ENCODE results near the gene IL15. TPM values are rescaled to one million over a fixed set of nuclear protein-coding genes. Genes with fewer than 3 reads are reported as not detected.
"Not testable (repeated sequence)": the region's sequence is repeated elsewhere in the genome, so short reads cannot be mapped to it uniquely, and the experiment has no call there.

Gene IL15
- total RNA-seq, 2 donors from 2014 or later, result 1.2 to 2.0 TPM

DNA sequence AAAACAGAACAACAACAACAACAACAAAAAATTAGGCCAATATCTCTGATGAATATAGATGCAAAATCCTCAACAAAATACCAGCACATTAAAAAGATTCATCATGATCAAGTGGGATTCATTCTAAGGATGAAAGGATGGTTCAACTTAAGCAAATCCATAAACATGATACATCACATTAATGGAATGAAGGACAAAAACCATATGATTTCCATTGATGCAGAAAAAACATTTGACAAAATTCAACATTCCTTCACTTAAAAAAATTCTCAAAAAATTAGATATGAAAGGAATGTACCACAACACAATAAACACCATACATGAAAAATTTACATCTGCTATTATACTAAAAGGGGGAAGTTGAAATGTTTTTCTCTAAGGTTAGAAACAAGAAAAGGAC lies 103.3 kb downstream of the IL15 start:
- no peak for DNase-seq (ENCODE audit: low spot score)
- no peak for TF ChIP-seq POLR2A (IDR thresholded peaks at IDR 0.05)
- TF ChIP-seq, protein P1, sequence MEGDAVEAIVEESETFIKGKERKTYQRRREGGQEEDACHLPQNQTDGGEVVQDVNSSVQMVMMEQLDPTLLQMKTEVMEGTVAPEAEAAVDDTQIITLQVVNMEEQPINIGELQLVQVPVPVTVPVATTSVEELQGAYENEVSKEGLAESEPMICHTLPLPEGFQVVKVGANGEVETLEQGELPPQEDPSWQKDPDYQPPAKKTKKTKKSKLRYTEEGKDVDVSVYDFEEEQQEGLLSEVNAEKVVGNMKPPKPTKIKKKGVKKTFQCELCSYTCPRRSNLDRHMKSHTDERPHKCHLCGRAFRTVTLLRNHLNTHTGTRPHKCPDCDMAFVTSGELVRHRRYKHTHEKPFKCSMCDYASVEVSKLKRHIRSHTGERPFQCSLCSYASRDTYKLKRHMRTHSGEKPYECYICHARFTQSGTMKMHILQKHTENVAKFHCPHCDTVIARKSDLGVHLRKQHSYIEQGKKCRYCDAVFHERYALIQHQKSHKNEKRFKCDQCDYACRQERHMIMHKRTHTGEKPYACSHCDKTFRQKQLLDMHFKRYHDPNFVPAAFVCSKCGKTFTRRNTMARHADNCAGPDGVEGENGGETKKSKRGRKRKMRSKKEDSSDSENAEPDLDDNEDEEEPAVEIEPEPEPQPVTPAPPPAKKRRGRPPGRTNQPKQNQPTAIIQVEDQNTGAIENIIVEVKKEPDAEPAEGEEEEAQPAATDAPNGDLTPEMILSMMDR (IDR thresholded peaks at IDR 0.05), result no peak
- TF ChIP-seq POLR2AphosphoS5 (IDR thresholded peaks at IDR 0.05), result no peak
- Histone ChIP-seq H3K27me3 (replicated peaks; ENCODE audit: insufficient read depth) (no peaks in the 10 kb centered on the region), H3K4me1 (replicated peaks) (no peaks in the 10 kb centered on the region), H3K27ac (no peak overlapping the region), H3K9me3 (no peaks in the 10 kb centered on the region), H3K36me3 (no peaks in the 10 kb centered on the region), H3K4me3 (no peak overlapping the region)
- intact Hi-C loops (cut with DNase I), result no loop called here

DNA sequence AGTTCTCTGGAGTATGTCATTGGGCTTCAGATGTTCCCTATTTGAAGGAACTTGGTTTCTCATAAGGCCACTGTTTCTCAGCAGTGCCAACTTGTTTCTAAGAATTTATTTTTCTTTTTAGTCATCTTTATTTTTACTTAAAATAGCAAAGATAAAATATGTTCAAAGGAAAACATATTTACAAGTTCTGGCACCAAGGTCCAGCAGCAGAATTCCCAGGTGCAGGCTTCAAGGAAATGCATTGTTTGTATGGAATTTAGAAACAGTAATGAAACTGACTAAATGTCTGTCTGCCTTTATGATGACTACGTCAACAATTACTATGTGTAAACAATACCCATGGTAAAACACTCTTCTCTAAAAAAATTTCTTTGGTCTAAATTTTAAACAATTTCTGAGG lies 109.6 kb downstream of the IL15 start:
- no peaks in the 10 kb centered on the region for H3K9me3 ChIP-seq
- H3K4me1 ChIP-seq (replicated peaks), result no peaks in the 10 kb centered on the region
- H3K27me3 ChIP-seq (replicated peaks; ENCODE audit: insufficient read depth), result no peaks in the 10 kb centered on the region
- DNase-seq (ENCODE audit: low spot score), result no peak
- H3K4me3 ChIP-seq, result no peak overlapping the region
- no peak for TF ChIP-seq POLR2A (IDR thresholded peaks at IDR 0.05)
- TF ChIP-seq, protein P1 (IDR thresholded peaks at IDR 0.05), result no peak
- TF ChIP-seq POLR2AphosphoS5 (IDR thresholded peaks at IDR 0.05), result no peak
- intact Hi-C loops (cut with DNase I), result no loop called here
- WGBS, result 41% methylated on average over 1 of the region's 1 CpG
- no peak overlapping the region for H3K27ac ChIP-seq
- no peaks in the 10 kb centered on the region for H3K36me3 ChIP-seq

DNA sequence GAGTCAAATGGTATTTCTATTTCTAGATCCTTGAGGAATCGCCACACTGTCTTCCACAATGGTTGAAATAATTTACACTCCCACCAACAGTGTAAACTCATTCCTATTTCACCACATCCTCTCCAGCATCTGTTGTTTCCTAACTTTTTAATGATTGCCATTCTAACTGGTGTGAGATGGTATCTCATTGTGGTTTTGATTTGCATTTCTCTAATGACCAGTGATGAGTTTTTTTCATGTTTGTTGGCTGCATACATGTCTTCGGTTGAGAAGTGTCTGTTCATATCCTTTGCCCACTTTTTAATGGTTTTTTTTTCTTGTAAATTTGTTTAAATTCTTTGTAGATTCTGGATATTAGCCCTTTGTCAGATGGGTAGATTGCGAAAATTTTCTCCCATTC lies 115.4 kb downstream of the IL15 start:
- H3K27me3 ChIP-seq (replicated peaks; ENCODE audit: insufficient read depth); intact Hi-C loops (cut with DNase I); H3K36me3 ChIP-seq; H3K27ac ChIP-seq; H3K9me3 ChIP-seq; DNase-seq (ENCODE audit: low spot score); H3K4me3 ChIP-seq; H3K4me1 ChIP-seq (replicated peaks): not testable (repeated sequence)
- WGBS, result 78% methylated on average over 3 of the region's 3 CpGs

DNA sequence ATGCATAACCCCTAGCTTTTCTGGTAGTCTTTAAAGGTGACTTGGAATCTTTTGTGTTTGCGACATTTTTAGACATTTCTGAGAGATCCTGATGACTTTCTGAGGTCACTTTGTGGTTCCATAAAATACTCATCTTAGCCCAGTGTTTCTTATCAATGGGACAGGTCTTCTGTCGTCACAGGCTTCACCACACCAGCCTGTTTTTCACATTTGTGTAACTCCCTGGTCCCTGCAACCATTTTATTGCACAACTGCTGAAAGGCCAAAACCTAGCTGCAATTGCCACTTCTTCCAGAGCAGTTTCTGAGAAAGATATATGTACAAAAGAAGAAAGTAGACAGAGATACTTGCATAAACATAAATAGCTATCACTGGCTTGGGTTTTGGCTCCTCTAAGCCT lies 120.9 kb downstream of the IL15 start:
- no peaks in the 10 kb centered on the region for H3K36me3 ChIP-seq
- no peak for TF ChIP-seq POLR2A (IDR thresholded peaks at IDR 0.05)
- no peak for TF ChIP-seq POLR2AphosphoS5 (IDR thresholded peaks at IDR 0.05)
- TF ChIP-seq, protein P1 (IDR thresholded peaks at IDR 0.05), result no peak
- no peak overlapping the region for H3K4me3 ChIP-seq
- intact Hi-C loops (cut with DNase I), result no loop called here
- no peaks in the 10 kb centered on the region for H3K9me3 ChIP-seq
- 80% methylated on average over 2 of the region's 2 CpGs for WGBS
- H3K27me3 ChIP-seq (replicated peaks; ENCODE audit: insufficient read depth), result no peaks in the 10 kb centered on the region
- no peak for DNase-seq (ENCODE audit: low spot score)
- no peaks in the 10 kb centered on the region for H3K4me1 ChIP-seq (replicated peaks)
- H3K27ac ChIP-seq, result no peak overlapping the region

DNA sequence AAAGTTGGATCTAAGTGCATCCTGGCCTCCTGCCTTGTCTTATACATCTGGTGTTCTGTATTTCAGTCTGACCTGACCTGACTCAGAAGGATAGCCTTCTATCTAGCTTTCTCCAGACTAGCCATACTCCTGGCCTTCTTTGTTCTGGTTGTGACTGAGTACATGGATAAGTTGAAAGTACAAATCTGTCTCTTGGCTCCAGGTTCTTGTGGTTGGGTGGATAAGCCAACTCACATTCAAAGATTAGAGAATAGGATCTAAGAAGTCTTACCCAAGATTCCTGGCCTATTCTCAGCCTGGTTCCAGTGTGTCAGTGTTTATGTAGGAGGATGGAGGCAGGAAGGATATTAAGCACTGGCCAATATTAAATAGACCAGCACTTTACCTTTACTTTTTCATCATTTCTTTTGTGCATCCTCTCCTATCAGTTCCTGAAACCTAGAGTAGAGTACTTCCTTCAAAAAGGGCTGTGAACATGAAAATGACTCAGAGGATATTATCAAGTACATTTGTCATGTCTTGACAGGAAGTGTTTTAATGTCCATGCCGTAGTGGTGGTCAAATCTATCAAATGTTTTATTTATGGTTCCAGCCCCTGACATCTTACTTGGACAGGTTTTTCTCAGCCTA lies 123.5 kb downstream of the IL15 start:
- Histone ChIP-seq H3K9me3 (no peaks in the 10 kb centered on the region), H3K27ac (no peak overlapping the region), H3K27me3 (replicated peaks; ENCODE audit: insufficient read depth) (no peaks in the 10 kb centered on the region), H3K4me3 (no peak overlapping the region), H3K36me3 (no peaks in the 10 kb centered on the region), H3K4me1 (replicated peaks) (no peaks in the 10 kb centered on the region)
- WGBS, result 38% methylated on average over 1 of the region's 1 CpG
- TF ChIP-seq POLR2AphosphoS5 (IDR thresholded peaks at IDR 0.05), result no peak
- TF ChIP-seq, protein P1 (IDR thresholded peaks at IDR 0.05), result no peak
- intact Hi-C loops (cut with DNase I), result no loop called here
- no peak for DNase-seq (ENCODE audit: low spot score)

All from prostate gland (tissue), 2 donors.